ENCODE results near the gene GPR141. TPM values are rescaled to one million over a fixed set of nuclear protein-coding genes. Genes with fewer than 3 reads are reported as not detected.
"Not testable (repeated sequence)": the region's sequence is repeated elsewhere in the genome, so short reads cannot be mapped to it uniquely, and the experiment has no call there.

The GPR141 gene
- total RNA-seq, 6 experiments from 2014 or later = not detected

DNA sequence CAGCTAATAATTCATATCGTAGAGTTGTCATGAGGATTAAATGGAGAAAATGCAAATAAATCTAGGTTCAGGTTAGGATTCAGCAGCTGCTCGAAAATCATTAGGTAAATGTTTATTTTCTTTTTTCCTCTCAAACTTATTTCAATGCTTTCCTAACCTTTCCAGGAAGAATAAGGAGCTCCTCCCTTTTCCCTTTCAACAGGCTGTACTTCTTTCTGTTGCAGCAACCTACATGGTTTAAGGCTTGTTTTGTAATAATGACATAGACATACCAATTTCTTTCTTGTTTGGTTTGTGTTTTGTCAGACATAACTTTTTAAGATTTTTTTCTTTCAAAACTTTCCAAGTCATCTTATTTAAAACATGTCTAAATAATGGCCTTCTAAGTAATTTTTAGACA lies 18.2 kb downstream of the GPR141 start:
- Mint-ChIP-seq H3K36me3 (ENCODE audit: low read depth) (no peaks in the 10 kb centered on the region), H3K4me3 (no peak overlapping the region), H3K9me3 (peaks cover 46% of the 10 kb centered on the region), H3K27ac (no peak overlapping the region), H3K4me1 (ENCODE audit: low read depth) (no peaks in the 10 kb centered on the region), H3K27me3 (ENCODE audit: insufficient read depth) (no peaks in the 10 kb centered on the region)
- DNase-seq = no peak
- TF ChIP-seq, protein P1, sequence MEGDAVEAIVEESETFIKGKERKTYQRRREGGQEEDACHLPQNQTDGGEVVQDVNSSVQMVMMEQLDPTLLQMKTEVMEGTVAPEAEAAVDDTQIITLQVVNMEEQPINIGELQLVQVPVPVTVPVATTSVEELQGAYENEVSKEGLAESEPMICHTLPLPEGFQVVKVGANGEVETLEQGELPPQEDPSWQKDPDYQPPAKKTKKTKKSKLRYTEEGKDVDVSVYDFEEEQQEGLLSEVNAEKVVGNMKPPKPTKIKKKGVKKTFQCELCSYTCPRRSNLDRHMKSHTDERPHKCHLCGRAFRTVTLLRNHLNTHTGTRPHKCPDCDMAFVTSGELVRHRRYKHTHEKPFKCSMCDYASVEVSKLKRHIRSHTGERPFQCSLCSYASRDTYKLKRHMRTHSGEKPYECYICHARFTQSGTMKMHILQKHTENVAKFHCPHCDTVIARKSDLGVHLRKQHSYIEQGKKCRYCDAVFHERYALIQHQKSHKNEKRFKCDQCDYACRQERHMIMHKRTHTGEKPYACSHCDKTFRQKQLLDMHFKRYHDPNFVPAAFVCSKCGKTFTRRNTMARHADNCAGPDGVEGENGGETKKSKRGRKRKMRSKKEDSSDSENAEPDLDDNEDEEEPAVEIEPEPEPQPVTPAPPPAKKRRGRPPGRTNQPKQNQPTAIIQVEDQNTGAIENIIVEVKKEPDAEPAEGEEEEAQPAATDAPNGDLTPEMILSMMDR (IDR thresholded peaks at IDR 0.05) = no peak

DNA sequence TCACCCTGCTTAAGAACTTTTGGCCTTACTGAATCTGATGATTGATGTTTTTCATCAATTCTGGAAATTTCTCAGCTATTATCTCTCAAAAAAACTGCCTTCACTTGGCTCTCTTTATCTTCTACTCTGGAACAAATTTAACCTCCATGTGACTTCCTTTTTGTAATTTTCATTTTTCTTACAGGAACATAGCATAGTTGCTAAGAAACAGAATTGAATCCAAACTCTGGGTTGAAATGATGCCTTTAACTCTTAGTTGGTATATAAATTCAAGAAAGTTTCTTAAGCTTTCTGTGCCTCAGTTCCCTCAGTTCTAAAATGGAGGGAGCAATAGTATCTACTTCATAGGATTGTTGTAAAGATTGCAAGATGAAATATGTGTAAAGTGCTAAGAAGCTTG lies 19.8 kb downstream of the GPR141 start:
- Mint-ChIP-seq H3K9me3 (peaks cover 43% of the 10 kb centered on the region), H3K27ac (no peak overlapping the region), H3K27me3 (ENCODE audit: insufficient read depth) (no peaks in the 10 kb centered on the region), H3K4me3 (no peak overlapping the region), H3K4me1 (ENCODE audit: low read depth) (no peaks in the 10 kb centered on the region), H3K36me3 (ENCODE audit: low read depth) (no peaks in the 10 kb centered on the region)
- no peak for DNase-seq
- TF ChIP-seq, protein P1 (IDR thresholded peaks at IDR 0.05) = no peak

DNA sequence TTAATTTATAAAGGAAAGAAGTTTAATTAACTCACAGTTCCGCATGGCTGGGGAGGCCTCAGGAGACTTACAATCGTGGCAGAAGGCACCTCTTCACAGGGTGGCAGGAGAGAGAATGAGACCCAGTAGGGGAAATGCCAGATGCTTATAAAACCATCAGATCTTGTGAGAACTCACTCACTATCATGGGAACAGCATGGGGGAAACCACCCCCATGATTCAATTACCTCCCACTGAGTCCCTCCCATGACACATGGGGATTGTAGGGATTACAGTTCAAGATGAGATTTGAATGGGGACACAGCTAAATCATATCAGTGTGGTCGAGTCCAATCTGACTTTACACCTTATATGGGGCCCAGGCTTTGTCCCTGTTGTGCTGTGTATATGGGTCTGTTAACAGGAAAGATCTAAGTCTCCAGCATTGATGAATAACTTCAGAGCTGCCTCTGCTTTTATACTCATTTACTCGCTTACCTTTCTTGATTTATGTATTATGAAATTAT lies 20.8 kb downstream of the GPR141 start:
- not testable (repeated sequence) for H3K27ac Mint-ChIP-seq; DNase-seq; H3K4me3 Mint-ChIP-seq; H3K36me3 Mint-ChIP-seq (ENCODE audit: low read depth); H3K4me1 Mint-ChIP-seq (ENCODE audit: low read depth); H3K27me3 Mint-ChIP-seq (ENCODE audit: insufficient read depth)
- H3K9me3 Mint-ChIP-seq = peaks cover 35% of the 10 kb centered on the region

DNA sequence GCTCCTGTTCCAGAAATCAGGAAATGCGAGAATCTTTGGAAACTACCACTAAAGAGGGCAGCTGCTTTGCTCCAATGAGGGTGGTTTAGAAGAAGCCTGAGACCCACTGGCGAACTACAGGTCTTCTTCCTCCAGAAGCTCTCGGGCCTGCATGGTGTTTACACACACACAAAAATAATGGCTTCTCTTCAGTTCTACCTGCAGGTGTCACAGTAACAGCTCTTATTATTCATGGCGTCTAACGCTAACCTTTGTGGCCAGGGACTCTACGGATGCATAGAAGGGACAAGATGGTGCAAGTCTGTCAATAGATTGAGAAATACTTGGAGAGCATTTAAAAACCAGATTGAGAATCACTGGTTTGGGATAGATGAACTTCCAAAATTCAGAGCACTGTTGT lies 22.4 kb downstream of the GPR141 start:
- no peaks in the 10 kb centered on the region for H3K27me3 Mint-ChIP-seq (ENCODE audit: insufficient read depth)
- H3K4me3 Mint-ChIP-seq = no peak overlapping the region

DNA sequence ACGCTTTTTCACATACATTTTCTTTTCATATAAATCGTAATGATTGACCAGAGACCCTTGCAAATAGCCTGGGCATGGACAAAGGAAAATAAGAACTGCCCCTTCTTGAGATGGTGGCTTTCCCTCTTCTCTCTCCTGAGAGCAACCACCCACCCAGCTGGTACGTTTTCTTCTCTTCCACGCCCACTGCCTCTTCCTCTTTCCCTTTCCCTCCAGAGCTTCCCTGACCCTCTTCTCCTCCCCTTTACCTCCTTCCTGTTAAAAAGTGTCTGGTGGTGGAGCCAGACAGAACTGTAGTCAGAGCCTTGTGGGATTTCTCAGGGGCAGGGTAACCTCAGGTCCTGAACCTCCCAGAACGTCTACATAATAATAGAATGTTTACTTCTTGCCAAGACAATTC lies 23.2 kb downstream of the GPR141 start:
- H3K9me3 Mint-ChIP-seq = peaks cover 50% of the 10 kb centered on the region

More for the DNA sequence above, 22.4 kb downstream of the GPR141 start:
- Mint-ChIP-seq H3K27ac (no peak overlapping the region), H3K4me1 (ENCODE audit: low read depth) (no peaks in the 10 kb centered on the region), H3K9me3 (peaks cover 45% of the 10 kb centered on the region), H3K36me3 (ENCODE audit: low read depth) (no peaks in the 10 kb centered on the region)
- TF ChIP-seq, protein P1 (IDR thresholded peaks at IDR 0.05) = no peak
- DNase-seq = no peak

DNA sequence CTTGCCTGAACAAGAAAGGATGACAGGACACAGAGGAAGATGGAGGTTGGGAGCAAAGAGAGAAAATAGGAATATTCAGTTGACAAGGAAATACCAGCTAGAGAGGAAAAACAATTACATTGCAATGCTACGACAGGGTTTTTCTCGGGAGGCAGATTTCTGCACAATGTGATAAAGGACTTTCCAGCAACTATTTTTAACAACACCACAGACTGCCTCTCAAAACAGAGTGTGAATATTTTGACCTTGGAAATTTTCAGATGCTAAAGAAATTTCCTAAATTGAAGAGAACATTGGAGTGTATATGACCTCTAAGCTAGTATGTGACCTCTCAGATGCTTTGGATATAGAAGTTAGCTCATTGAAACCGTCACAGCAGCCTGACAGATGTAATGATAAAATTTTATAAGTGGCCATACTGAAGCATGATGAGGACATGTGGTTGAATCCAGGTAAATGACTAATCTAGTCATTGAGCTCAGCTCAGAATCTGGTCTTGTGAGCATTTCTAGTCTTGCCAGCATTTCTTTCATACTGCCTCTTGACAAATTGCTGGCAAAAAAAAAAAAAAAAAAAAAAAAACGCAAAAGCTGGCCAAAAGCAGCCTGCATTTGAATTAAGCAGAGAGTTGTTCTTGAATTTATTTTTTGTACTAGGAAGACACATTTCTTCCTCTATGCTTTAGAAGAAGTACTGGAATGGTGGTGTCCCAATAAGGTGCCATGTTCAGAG lies 24.4 kb downstream of the GPR141 start:
- Mint-ChIP-seq H3K27me3 (ENCODE audit: insufficient read depth) (no peaks in the 10 kb centered on the region), H3K4me3 (no peak overlapping the region), H3K9me3 (peaks cover 46% of the 10 kb centered on the region), H3K27ac (no peak overlapping the region), H3K36me3 (ENCODE audit: low read depth) (no peaks in the 10 kb centered on the region), H3K4me1 (ENCODE audit: low read depth) (no peaks in the 10 kb centered on the region)
- no peak for DNase-seq
- TF ChIP-seq, protein P1 (IDR thresholded peaks at IDR 0.05) = no peak

More for the DNA sequence above, 23.2 kb downstream of the GPR141 start:
- TF ChIP-seq, protein P1 (IDR thresholded peaks at IDR 0.05) = no peak
- DNase-seq = no peak
- no peak overlapping the region for H3K27ac Mint-ChIP-seq
- no peaks in the 10 kb centered on the region for H3K27me3 Mint-ChIP-seq (ENCODE audit: insufficient read depth)
- H3K4me1 Mint-ChIP-seq (ENCODE audit: low read depth) = no peaks in the 10 kb centered on the region
- H3K4me3 Mint-ChIP-seq = no peak overlapping the region
- no peaks in the 10 kb centered on the region for H3K36me3 Mint-ChIP-seq (ENCODE audit: low read depth)
